ENCODE results near the gene STPG3.
"Not testable (repeated sequence)": the region's sequence is repeated elsewhere in the genome, so short reads cannot be mapped to it uniquely, and the experiment has no call there.

Gene STPG3

GRCh38 chr9:137234055-137234697 is 16.9 kb upstream of the STPG3 start:
- no peak for DNase-seq

DNA sequence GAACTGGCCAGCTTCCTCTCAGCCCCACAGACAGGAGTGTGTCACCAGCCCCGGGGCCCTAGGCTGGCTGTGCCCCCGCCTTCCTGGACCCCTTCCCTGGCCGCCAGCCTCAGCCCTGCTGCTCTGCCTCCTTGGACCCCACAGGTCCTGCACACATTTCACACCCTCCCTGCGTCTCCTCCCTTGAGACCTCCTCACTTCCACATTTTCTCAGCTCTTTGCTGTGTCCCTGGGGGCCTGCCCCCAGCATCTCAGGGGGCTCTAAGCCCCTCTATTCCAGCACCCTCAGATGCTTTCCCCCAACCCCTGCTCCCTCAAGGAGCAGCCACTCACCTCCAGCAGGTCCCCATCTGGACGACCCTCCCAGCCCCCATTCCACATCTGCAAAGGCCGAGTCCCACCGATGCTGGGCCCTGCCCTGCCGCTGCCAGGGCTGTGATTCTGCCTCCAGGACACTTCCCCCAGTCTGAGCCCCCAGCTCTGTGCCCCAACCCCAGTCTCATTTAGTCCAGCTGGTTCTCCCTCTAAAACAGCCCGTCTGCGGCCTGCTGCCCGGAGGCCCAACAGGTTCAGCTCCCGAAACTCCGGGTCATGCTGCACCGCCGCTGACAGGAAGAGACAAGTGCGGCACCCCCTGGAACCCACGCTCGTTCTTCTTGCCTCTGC is 16.2 kb upstream of the STPG3 start:
- no peak for DNase-seq

- DNase-seq: no peak
These were observed 15.5 kb upstream of the STPG3 start for GRCh38 chr9:137235424-137236237.

- DNase-seq: peak; percentile 94
These were observed 14.7 kb upstream of the STPG3 start for GRCh38 chr9:137236238-137236935.

GRCh38 chr9:137236936-137237421 is 14.1 kb upstream of the STPG3 start:
- DNase-seq: no peak

- no peak for DNase-seq
These were observed 13.0 kb upstream of the STPG3 start for GRCh38 chr9:137237759-137238726.

- not testable (repeated sequence) for DNase-seq
These were observed 11.4 kb upstream of the STPG3 start for GRCh38 chr9:137239541-137240200.

DNA sequence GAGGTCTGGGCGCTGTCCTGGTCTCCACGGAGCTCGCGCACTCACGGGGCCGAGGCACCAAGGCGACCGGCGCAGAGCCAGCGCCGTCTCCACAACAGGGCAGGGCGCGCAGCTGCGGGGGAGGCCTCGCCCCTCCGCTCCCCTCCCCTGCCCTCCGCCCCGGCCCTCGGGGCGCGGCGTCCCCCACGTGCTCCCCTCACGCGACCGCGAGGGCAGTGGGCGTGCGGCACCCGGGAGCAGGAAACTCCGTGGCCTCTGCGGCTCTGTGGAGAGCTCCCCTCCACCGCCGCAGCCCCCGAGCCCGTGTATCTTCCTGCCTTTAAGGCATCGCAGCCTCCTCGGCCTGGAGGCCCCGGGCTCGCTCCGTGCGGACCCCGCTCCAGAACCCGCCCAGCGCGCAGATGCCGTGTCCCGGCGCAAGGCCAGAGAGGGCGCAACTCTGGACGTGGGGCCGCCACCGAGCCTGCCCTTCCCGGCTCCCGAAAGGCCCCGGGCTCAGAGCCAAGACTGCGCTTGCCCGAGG is 10.7 kb upstream of the STPG3 start:
- DNase-seq: peak; percentile 70

- peak; percentile 93 for DNase-seq
These were observed 10.1 kb upstream of the STPG3 start, which contains the start of gene TUBB4B for GRCh38 chr9:137240841-137241489. Gene TUBB4B, plus strand, starts transcription at chr9:137241287. Its CDS starts 74 bp downstream, at chr9:137241361.

DNA sequence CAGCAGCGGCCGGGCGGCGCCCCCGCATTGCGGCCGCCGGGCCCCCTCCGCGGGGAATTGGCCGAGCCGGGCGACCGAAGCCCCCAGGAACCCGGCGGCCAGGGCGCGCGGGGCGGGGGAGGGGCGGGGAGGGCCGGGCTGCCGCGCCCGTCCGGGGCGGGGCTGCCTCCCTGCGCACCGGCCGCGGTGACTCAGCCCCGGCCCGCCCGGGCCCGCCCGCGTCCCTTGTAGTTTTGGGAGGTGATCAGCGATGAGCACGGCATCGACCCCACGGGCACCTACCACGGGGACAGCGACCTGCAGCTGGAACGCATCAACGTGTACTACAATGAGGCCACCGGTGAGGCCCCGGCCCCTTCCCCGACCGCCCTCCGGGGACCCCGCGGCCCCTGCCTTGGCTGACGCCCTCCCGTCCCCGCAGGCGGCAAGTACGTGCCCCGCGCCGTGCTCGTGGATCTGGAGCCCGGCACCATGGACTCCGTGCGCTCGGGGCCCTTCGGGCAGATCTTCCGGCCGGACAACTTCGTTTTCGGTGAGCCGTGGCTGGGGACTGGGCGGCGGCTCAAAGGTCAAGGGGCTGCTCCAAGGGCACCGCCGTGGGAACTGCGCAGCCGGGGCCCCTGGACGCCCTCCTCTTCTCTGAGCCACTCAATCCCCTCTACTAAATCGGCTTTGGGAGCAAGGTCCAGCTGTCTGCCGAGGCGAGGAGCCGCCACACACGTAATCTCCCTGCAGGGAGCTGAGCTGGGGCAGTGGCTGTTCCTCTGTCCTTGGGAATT is 9.4 kb upstream of the STPG3 start:
- DNase-seq: peak; percentile 74

GRCh38 chr9:137242269-137243203 is 8.6 kb upstream of the STPG3 start:
- no peak for DNase-seq

GRCh38 chr9:137243266-137243625 is 7.8 kb upstream of the STPG3 start:
- not testable (repeated sequence) for DNase-seq

DNA sequence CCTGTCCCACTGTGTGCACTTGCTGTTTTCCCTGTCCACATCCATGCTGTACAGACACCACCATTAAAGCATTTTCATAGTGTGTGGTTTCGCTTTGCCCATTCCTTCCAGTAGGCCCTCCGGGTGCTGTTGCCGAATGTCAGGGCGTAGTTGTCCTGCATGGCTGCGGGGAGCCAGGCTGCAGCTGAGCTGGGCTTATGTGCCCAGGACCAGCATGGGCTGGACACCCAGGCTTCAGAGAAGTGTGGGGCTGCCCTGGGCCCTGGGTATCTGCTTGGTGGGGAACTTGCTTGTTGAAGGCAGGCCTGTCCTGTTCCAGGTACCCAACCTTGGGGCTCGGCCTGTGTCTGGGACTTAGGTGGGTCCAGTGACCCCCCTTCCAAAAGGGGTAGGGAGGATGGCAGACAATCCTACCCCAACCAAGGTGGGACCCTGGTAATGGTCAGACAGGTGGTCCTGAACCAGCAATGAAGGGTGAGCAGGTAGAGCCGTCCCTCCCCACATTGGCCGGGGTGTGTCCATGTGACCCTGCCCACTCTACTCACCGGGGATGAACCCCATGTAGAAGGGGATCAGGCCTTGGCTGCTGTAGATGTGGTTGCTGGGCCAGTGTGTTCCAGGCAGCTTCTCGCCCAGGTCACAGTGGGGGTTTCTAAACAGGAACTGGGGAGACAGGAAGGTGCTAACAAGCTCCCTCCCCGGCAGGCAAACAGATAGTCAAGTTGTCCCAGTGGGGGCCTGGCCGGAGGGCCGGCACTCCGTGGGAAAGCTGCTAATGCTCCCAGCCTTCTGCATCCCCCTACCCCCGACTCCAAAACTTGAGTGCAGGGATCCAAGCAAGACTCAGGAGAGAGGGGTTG is 7.2 kb upstream of the STPG3 start:
- DNase-seq: no peak

DNA sequence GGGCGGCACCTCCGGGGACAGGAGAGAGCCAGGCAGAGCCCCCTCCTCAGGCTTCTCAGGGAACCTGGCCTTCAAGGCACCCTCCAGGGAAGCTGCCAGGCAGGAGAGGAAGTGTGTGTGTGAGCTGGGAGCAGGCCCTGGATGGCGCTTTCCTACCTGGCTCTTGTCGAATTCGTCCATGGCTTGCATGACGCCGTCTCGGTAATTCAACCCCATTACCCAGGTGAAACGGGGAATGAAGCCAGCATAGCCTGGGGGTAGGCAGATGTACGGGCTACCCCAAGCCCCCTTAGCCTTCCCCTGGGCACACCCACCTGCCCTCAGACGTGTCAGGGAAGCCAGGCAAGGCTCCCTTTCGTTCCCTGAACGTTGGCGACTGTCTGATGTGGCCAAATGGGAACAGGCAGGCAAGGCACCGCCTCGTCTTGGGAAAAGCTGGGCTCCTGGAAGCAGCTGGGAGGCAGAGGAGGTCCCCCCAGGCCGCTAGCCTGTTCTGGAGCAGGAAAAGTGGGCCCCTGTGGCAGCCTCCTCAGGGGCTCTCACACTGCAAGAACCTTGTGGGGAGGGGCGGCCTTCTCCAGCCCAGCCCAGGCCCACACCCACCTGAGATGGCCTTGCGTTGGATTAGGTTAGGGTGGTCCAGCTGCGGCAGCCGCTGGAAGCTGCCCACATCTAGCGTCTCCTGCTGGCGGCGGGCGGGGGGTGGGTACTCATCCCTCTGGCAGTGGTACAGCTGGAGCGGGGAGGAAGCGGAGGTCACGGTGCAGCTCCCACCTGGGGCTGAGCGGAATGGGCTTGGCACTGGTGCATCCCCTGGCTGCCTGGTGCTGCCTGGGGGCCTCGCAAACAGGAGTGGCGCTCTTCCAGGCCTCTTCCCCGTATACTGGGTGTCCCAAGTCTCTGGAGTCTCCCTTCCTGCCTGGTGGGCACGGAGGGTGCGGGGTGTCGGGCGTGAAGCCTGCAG is 6.3 kb upstream of the STPG3 start:
- no peak for DNase-seq

GRCh38 chr9:137245450-137246421 is 5.3 kb upstream of the STPG3 start:
- DNase-seq: no peak

All from stimulated activated CD4-positive, alpha-beta T cell treated with anti-CD3 and anti-CD28 coated beads, Interleukin-4, amount 100 ng/mL, for 1 hour (primary cell).